Measurements from ENCODE around the gene AHDC1. TPM values are rescaled to one million over a fixed set of nuclear protein-coding genes. Genes with fewer than 3 reads are reported as not detected.
A peak's percentile ranks its signal among the peaks of the same experiment; 100 is the strongest.

Gene AHDC1
- 44.6 TPM for polyA plus RNA-seq (2013, experiment 1 of 2)
- polyA plus RNA-seq (2013, experiment 2 of 2): 35.0 TPM

- 0 to 1% methylated on average over 27 to 32 of the region's 74 CpGs for WGBS, 2 experiments (ENCODE audit: insufficient coverage in 2 of 2)
- Histone ChIP-seq H3K4me1 (ENCODE audit: control insufficient read depth, insufficient read depth, low read length, poor library complexity, severe bottlenecking) (peaks cover 61% of the 10 kb centered on the region), H3K9me3 (ENCODE audit: control insufficient read depth, low read length) (no peaks in the 10 kb centered on the region), H3K27ac (ENCODE audit: low read depth, low read length, severe bottlenecking) (peak within 1 kb of the TSS; percentile 64), H3K4me3 (ENCODE audit: extremely low read depth, insufficient read depth, low read length, poor library complexity, severe bottlenecking) (peak within 1 kb of the TSS; percentile 87), H3K36me3 (ENCODE audit: control insufficient read depth, insufficient read depth, low read length) (no peaks in the 10 kb centered on the region)
Observed at GRCh38 chr1:27603681-27604578, at the start of gene AHDC1. Gene AHDC1, minus strand, starts transcription at chr1:27604144. Its CDS starts 52,029 bp downstream, at chr1:27552115.

GRCh38 chr1:27652111-27652864 is 48.3 kb upstream of the AHDC1 start:
- no peak overlapping the region for H3K4me3 ChIP-seq (ENCODE audit: extremely low read depth, insufficient read depth, low read length, poor library complexity, severe bottlenecking)
- H3K27ac ChIP-seq (ENCODE audit: low read depth, low read length, severe bottlenecking): no peak overlapping the region
- H3K36me3 ChIP-seq (ENCODE audit: control insufficient read depth, insufficient read depth, low read length): no peaks in the 10 kb centered on the region
- no peaks in the 10 kb centered on the region for H3K9me3 ChIP-seq (ENCODE audit: control insufficient read depth, low read length)
- WGBS, 2 experiments (ENCODE audit: insufficient coverage in 2 of 2): 90 to 100% methylated on average over 2 of the region's 5 CpGs
- H3K4me1 ChIP-seq (ENCODE audit: control insufficient read depth, insufficient read depth, low read length, poor library complexity, severe bottlenecking): peaks cover 27% of the 10 kb centered on the region

- Histone ChIP-seq H3K27ac (ENCODE audit: low read depth, low read length, severe bottlenecking) (peak overlapping the region; percentile 95), H3K4me1 (ENCODE audit: control insufficient read depth, insufficient read depth, low read length, poor library complexity, severe bottlenecking) (peaks cover 21% of the 10 kb centered on the region), H3K4me3 (ENCODE audit: extremely low read depth, insufficient read depth, low read length, poor library complexity, severe bottlenecking) (no peak overlapping the region), H3K9me3 (ENCODE audit: control insufficient read depth, low read length) (no peaks in the 10 kb centered on the region), H3K36me3 (ENCODE audit: control insufficient read depth, insufficient read depth, low read length) (no peaks in the 10 kb centered on the region)
- WGBS, 2 experiments (ENCODE audit: insufficient coverage in 2 of 2): 36 to 43% methylated on average over 4 to 6 of the region's 7 CpGs
Observed at GRCh38 chr1:27650539-27651175, 46.7 kb upstream of the AHDC1 start.

GRCh38 chr1:27650171-27650538 is 46.2 kb upstream of the AHDC1 start:
- WGBS, 2 experiments (ENCODE audit: insufficient coverage in 2 of 2): no CpG with 5 or more reads among the region's 1 CpG
- Histone ChIP-seq H3K4me1 (ENCODE audit: control insufficient read depth, insufficient read depth, low read length, poor library complexity, severe bottlenecking) (peaks cover 18% of the 10 kb centered on the region), H3K27ac (ENCODE audit: low read depth, low read length, severe bottlenecking) (peak overlapping the region; percentile 95), H3K4me3 (ENCODE audit: extremely low read depth, insufficient read depth, low read length, poor library complexity, severe bottlenecking) (no peak overlapping the region), H3K36me3 (ENCODE audit: control insufficient read depth, insufficient read depth, low read length) (no peaks in the 10 kb centered on the region), H3K9me3 (ENCODE audit: control insufficient read depth, low read length) (no peaks in the 10 kb centered on the region)

GRCh38 chr1:27649306-27649635 is 45.3 kb upstream of the AHDC1 start:
- no peak overlapping the region for H3K27ac ChIP-seq (ENCODE audit: low read depth, low read length, severe bottlenecking)
- 95 to 96% methylated on average over 7 to 9 of the region's 11 CpGs for WGBS, 2 experiments (ENCODE audit: insufficient coverage in 2 of 2)
- H3K9me3 ChIP-seq (ENCODE audit: control insufficient read depth, low read length): no peaks in the 10 kb centered on the region
- peaks cover 12% of the 10 kb centered on the region for H3K4me1 ChIP-seq (ENCODE audit: control insufficient read depth, insufficient read depth, low read length, poor library complexity, severe bottlenecking)
- H3K36me3 ChIP-seq (ENCODE audit: control insufficient read depth, insufficient read depth, low read length): no peaks in the 10 kb centered on the region
- H3K4me3 ChIP-seq (ENCODE audit: extremely low read depth, insufficient read depth, low read length, poor library complexity, severe bottlenecking): no peak overlapping the region

GRCh38 chr1:27648602-27649305 is 44.8 kb upstream of the AHDC1 start:
- Histone ChIP-seq H3K36me3 (ENCODE audit: control insufficient read depth, insufficient read depth, low read length) (no peaks in the 10 kb centered on the region), H3K27ac (ENCODE audit: low read depth, low read length, severe bottlenecking) (no peak overlapping the region), H3K9me3 (ENCODE audit: control insufficient read depth, low read length) (no peaks in the 10 kb centered on the region), H3K4me3 (ENCODE audit: extremely low read depth, insufficient read depth, low read length, poor library complexity, severe bottlenecking) (no peak overlapping the region), H3K4me1 (ENCODE audit: control insufficient read depth, insufficient read depth, low read length, poor library complexity, severe bottlenecking) (peaks cover 12% of the 10 kb centered on the region)
- 88 to 95% methylated on average over 4 to 5 of the region's 6 CpGs for WGBS, 2 experiments (ENCODE audit: insufficient coverage in 2 of 2)

GRCh38 chr1:27647328-27647727 is 43.4 kb upstream of the AHDC1 start:
- Histone ChIP-seq H3K9me3 (ENCODE audit: control insufficient read depth, low read length) (no peaks in the 10 kb centered on the region), H3K27ac (ENCODE audit: low read depth, low read length, severe bottlenecking) (no peak overlapping the region), H3K4me3 (ENCODE audit: extremely low read depth, insufficient read depth, low read length, poor library complexity, severe bottlenecking) (no peak overlapping the region), H3K4me1 (ENCODE audit: control insufficient read depth, insufficient read depth, low read length, poor library complexity, severe bottlenecking) (peaks cover 12% of the 10 kb centered on the region), H3K36me3 (ENCODE audit: control insufficient read depth, insufficient read depth, low read length) (no peaks in the 10 kb centered on the region)
- 100% methylated on average over 2 to 3 of the region's 5 CpGs for WGBS, 2 experiments (ENCODE audit: insufficient coverage in 2 of 2)

- Histone ChIP-seq H3K4me3 (ENCODE audit: extremely low read depth, insufficient read depth, low read length, poor library complexity, severe bottlenecking) (no peak overlapping the region), H3K4me1 (ENCODE audit: control insufficient read depth, insufficient read depth, low read length, poor library complexity, severe bottlenecking) (peaks cover 12% of the 10 kb centered on the region), H3K27ac (ENCODE audit: low read depth, low read length, severe bottlenecking) (no peak overlapping the region), H3K36me3 (ENCODE audit: control insufficient read depth, insufficient read depth, low read length) (no peaks in the 10 kb centered on the region), H3K9me3 (ENCODE audit: control insufficient read depth, low read length) (no peaks in the 10 kb centered on the region)
- 87 to 96% methylated on average over 6 to 7 of the region's 8 CpGs for WGBS, 2 experiments (ENCODE audit: insufficient coverage in 2 of 2)
Observed at GRCh38 chr1:27646676-27647075, 42.7 kb upstream of the AHDC1 start.

GRCh38 chr1:27645071-27645415 is 41.1 kb upstream of the AHDC1 start:
- WGBS, 2 experiments (ENCODE audit: insufficient coverage in 2 of 2): 88 to 100% methylated on average over 4 of the region's 4 CpGs
- no peak overlapping the region for H3K4me3 ChIP-seq (ENCODE audit: extremely low read depth, insufficient read depth, low read length, poor library complexity, severe bottlenecking)

GRCh38 chr1:27644369-27645070 is 40.6 kb upstream of the AHDC1 start:
- no peaks in the 10 kb centered on the region for H3K4me1 ChIP-seq (ENCODE audit: control insufficient read depth, insufficient read depth, low read length, poor library complexity, severe bottlenecking)
- H3K27ac ChIP-seq (ENCODE audit: low read depth, low read length, severe bottlenecking): no peak overlapping the region
- no peak overlapping the region for H3K4me3 ChIP-seq (ENCODE audit: extremely low read depth, insufficient read depth, low read length, poor library complexity, severe bottlenecking)
- 100% methylated on average over 1 to 2 of the region's 5 CpGs for WGBS, 2 experiments (ENCODE audit: insufficient coverage in 2 of 2)
- no peaks in the 10 kb centered on the region for H3K36me3 ChIP-seq (ENCODE audit: control insufficient read depth, insufficient read depth, low read length)
- no peaks in the 10 kb centered on the region for H3K9me3 ChIP-seq (ENCODE audit: control insufficient read depth, low read length)

More at GRCh38 chr1:27645071-27645415, 41.1 kb upstream of the AHDC1 start:
- H3K27ac ChIP-seq (ENCODE audit: low read depth, low read length, severe bottlenecking): no peak overlapping the region
- no peaks in the 10 kb centered on the region for H3K9me3 ChIP-seq (ENCODE audit: control insufficient read depth, low read length)
- H3K36me3 ChIP-seq (ENCODE audit: control insufficient read depth, insufficient read depth, low read length): no peaks in the 10 kb centered on the region
- H3K4me1 ChIP-seq (ENCODE audit: control insufficient read depth, insufficient read depth, low read length, poor library complexity, severe bottlenecking): peaks cover 2% of the 10 kb centered on the region
